Activated CD4-positive, alpha-beta T cell treated with anti-CD3 and anti-CD28 coated beads, Interleukin-2, amount 50 U/mL, for 48 hours (primary cell): ENCODE results near the gene COPE.

Source experiments
- DNase-seq, 2 experiments: peaks; one replicate each; pipeline ENCODE4 v3.0.0-alpha.2; 2020

COPE gene

DNA sequence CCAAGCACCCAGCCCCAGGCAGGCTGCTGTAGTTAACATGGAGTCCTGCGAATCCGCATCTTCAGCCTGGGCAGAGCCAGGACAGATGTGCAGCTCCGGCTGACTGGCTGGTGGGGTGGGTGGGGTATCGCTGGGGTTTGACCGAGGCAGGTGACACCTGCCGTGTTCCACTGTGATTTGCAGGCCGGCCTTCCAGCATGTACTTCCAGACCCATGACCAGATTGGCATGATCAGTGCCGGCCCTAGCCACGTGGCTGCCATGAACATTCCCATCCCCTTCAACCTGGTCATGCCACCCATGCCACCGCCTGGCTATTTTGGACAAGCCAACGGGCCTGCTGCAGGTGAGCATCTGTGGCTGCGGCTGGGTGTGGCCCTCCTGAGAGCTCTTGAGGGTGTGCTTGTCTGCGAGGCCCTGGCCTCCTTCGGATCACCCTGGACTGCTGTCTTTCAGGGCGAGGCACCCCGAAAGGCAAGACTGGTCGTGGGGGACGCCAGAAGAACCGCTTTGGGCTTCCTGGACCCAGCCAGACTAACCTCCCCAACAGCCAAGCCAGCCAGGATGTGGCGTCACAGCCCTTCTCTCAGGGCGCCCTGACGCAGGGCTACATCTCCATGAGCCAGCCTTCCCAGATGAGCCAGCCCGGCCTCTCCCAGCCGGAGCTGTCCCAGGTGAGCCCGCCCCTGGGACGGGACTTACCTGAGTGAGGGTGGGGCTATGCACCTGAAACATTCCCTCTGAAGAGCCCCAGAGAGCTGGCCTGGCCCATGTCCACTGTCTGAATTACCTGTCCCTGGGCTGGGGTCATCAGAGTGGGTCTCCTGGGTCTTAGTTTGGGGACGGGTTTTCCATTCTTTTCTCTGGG, 53.8 kb downstream of the COPE start:
- DNase-seq, result no peak

DNA sequence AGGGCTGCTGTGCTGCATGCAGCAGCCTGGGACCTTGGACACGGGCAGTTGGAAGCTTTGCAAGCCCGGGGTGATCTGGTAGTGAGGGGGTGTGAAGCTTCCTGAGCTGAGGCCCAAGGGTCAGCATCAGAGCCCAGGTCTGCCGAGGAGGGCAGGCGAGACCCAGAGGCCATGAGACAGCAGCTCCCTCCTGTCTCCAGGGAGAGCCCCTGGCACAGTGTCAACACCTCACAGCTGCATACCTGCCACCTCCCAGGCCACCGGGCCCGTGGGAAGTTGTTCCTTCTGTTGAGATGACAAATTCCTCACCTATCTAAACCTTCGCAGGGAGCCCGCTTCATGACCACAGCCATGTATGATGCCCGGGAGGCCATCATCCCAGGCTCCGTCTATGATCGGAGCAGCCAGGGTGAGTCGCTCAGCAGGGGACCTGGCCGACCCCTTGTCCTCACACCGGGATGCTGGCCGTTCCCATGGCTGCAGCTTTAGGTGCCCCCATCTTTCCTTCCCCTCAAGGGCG, 55.3 kb downstream of the COPE start:
- DNase-seq, result no peak

DNA sequence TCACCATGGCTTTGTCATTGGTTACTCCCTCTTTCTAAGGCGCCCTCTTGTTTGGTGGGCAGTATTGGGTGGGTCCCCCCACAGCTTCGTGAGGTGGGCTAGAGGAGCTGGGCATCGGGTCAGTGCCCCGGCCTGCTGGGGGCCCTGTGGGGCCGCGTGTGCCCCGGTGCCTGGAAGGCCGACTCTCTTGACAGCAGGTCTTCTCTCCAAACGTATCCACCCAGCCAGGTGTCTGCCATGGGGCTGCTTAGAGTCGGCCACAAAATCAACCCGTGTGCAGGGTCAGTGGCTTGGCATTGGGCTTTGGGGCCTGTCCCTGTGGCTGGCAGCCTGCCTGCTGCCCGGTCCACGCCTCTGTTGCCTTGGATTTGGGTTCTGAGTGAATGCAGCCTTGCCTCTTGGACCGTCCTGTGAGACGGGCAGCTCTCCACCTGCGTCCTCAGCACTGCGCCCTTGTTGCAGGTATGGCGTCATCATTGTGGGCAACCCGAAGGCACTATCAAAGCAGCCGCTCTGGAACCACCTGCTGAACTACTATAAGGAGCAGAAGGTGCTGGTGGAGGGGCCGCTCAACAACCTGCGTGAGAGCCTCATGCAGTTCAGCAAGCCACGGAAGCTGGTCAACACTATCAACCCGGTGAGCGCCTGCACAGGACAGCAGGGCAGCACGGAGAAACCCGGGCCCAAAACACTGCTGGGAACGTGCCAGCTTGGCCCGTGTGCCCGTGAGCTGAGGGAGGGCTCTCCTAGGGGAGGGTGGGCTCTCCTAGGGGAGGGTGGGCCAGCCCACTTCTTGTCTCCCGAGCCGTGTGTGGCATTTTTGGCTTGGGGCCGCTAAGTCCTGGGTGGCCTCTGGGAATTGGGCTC, 56.0 kb downstream of the COPE start:
- DNase-seq, result no peak

- DNase-seq, result no peak
Measured at GRCh38 chr19:18861917-18862316, 57.3 kb downstream of the COPE start.

DNA sequence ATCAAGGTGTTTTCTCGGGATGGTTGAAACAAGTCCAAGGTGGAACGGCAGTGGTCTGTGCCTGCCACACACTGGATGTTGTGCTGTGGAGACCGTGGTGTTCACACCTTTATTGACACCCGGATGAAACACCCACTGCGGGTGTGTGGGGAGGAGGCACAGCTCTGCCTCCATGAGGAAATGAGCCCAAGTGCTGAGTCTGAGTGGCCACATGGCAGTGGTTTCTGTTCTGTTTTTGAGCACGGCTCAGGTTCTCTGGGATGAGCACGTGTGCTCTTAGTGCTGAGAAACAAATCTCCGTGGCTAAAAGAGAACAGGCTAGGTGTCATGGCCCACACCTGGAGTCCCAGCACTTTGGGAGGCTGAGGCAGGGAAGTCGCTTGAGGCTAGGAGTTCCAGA, 58.0 kb downstream of the COPE start:
- no peak for DNase-seq

GRCh38 chr19:18860725-18861124, 58.5 kb downstream of the COPE start:
- DNase-seq, result no peak

- no peak for DNase-seq
Measured at GRCh38 chr19:18860302-18860700, 58.9 kb downstream of the COPE start.

DNA sequence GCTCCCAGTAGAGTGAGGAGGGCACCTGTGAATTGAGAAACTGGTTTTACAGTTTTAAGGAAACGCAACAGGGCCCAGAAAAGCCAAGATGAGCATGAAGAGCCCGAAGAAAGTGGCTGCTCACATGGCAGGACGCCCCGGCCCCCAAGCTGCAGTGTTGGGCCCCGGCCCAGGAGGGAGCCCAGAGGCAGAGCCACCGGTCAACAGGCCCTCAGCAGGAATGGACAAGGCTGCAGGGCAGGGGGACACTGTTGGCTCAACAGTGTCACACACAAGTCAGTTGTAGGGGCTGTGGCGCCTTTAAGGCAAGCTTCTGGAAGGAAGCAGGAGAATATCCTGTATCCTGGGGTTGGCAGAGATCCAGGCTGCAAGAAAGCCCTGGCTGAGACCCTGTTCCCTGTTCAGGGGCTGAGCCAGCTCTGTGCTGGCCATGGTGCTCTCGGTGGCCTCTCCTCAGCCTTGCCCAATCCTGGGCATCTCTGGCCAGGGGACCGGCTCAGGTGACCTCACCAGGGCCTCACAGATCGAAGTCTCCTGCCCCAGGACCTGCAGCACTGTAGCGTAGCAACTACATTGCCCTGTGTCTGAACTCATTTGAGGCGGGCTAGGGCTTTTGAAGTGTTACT, 59.4 kb downstream of the COPE start:
- no peak for DNase-seq

DNA sequence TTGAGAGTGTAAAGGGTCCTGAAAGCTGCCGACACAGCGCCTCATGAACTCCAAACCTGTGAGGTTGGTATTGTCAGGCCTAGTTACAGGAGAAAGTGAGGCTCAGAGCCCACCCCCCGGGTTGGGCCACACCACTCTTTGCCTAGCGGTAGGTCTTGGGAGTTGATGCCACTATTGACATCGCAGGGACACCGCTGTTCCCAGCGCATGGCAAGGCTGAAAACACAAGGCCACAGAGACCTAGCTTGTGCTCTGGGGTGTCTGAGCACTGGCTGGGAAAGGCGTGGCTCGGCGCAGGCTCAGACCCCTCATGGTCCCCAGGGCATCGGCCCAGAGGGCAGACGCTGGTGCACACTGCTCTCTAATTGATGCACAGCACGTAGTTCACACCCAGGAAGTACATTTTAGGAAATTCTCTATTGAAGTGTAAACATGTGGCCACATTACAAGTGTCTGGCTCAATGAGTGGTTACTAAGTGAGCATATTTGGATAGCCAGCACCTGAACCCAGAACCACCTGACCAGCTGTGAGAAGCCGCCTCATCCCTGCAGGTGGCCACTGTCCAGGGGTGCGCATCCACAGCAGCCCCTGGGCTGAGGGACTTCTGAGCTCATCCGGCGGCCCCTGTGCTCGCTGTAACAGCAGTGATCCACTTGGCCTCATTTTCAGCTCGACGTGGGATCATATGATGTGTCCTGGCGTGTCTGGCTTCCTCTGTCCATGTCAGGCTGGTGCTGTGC, 60.1 kb downstream of the COPE start:
- no peak for DNase-seq

GRCh38 chr19:18857223-18857622, 62.0 kb downstream of the COPE start:
- DNase-seq, result no peak

GRCh38 chr19:18856385-18857126, 62.6 kb downstream of the COPE start:
- DNase-seq, result no peak

- DNase-seq, result no peak
Measured at GRCh38 chr19:18855647-18856384, 63.4 kb downstream of the COPE start.

GRCh38 chr19:18854982-18855381, 64.2 kb downstream of the COPE start:
- DNase-seq, result no peak

DNA sequence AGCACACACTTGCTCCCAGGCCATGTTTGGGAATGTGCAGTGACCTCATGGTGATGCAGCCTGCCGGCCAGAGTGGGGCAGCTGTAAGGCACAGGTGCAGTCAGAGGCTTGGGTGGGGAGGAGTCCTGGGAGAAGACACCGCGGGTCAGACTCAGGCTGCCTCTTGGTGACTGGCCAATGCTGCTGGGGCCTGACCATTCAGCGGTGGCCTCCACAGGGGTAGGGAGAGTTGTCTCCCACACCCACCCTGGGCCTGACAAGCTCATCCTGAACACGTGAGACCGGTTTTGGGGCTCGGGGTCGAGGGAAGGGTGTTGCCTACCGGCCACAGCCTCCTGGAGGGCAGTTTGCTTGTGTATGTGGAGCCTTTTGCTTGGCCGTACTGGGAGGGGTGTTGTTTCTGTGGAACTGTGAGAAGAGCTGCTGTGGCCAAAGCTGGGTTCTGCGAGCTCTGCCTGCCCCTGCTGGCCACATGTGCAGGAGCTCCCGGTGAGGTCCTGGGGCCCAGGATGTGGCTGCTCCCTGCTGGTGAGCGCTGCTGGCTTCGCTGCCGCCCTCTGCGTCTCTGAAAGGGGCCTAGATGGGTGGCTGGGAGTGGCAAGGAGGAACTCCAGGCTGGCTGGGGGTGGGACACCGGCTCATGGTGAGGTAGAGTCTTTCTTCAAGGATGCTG, 65.3 kb downstream of the COPE start:
- DNase-seq, result no peak

DNA sequence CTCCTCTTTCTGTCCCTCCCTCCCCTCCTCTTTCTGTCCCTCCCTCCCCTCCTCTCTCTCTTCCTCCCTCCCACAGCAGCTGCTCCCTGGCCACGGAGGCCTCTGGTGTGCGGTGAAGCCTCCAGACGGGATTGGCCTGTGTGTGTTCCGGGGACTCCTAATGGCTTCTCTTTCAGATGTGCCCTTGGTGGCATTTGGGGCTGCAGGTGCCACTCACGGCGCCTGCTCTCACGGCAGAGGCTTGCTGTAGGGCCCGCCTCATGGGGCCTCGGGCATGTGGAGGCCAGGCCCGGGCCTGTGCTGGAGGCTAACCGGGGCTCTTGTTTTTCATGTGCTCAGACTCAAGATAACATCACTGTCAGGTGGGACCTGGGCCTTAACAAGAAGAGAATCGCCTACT, 66.5 kb downstream of the COPE start:
- no peak for DNase-seq

GRCh38 chr19:18851673-18852325, 67.4 kb downstream of the COPE start:
- no peak for DNase-seq

GRCh38 chr19:18850471-18851375, 68.5 kb downstream of the COPE start:
- no peak for DNase-seq

- no peak for DNase-seq
Measured at GRCh38 chr19:18849838-18850400, 69.3 kb downstream of the COPE start.
